H1 (cell line): ENCODE results near the gene TEAD1. TPM values are rescaled to one million over a fixed set of nuclear protein-coding genes. Genes with fewer than 3 reads are reported as not detected.

Experiments used
- CTCF ChIA-PET: fragments of 300-600 bp; sonication (Branson Sonifier 250); formaldehyde crosslinking; loops from one replicate; lab custom pipeline; 2021; ENCODE audit not compliant: partially characterized antibody; lab: Charles Lee
- POLR2A ChIA-PET: fragments of 300-600 bp; sonication (Branson Sonifier 250); formaldehyde crosslinking; loops from one replicate; lab custom pipeline; 2021; ENCODE audit warnings: inconsistent platforms; ENCODE audit not compliant: partially characterized antibody; lab: Charles Lee
- DNase-seq, 2 experiments: peaks; one replicate each; pipeline versions ENCODE4 v3.0.0 to v3.0.0-alpha.2; 2010 to 2022; ENCODE audit warnings: low spot score in 2 of 2, low read depth in 1 of 2, mixed read lengths in 1 of 2
- FAIRE-seq: peaks from 2 replicates; lab custom pipeline; 2011; peaks lifted over from hg19 to GRCh38; lab: Jason Lieb, UNC
- H2AFZ ChIP-seq: 2 replicates; pipeline ENCODE4 v1.8.1; 2012; ENCODE audit warnings: low read length, inconsistent platforms
- H2AK5ac ChIP-seq: 2 replicates; pipeline ENCODE4 v1.6.1; 2013; ENCODE audit warnings: low read depth, low read length
- H2BK120ac ChIP-seq: replicated peaks from 2 replicates; pipeline ENCODE3; 2013; ENCODE audit warnings: low read depth, low read length, inconsistent platforms
- H2BK12ac ChIP-seq: 2 replicates; pipeline ENCODE4 v1.6.1; 2013; ENCODE audit warnings: low read depth, low read length
- H2BK15ac ChIP-seq: 2 replicates; pipeline ENCODE4 v1.6.1; 2013; ENCODE audit warnings: low read length
- H2BK20ac ChIP-seq: 2 replicates; pipeline ENCODE4 v1.6.1; 2013; ENCODE audit warnings: low read length
- H2BK5ac ChIP-seq: 2 replicates; pipeline ENCODE4 v1.6.1; 2013; ENCODE audit warnings: low read depth, low read length
- H3K14ac ChIP-seq: 2 replicates; pipeline ENCODE4 v1.6.1; 2013; ENCODE audit warnings: inconsistent platforms; ENCODE audit not compliant: insufficient read length
- H3K18ac ChIP-seq: 2 replicates; pipeline ENCODE4 v1.6.1; 2013; ENCODE audit warnings: low read length; ENCODE audit errors: extremely low read depth
- H3K23ac ChIP-seq: 2 replicates; pipeline ENCODE4 v1.6.1; 2013; ENCODE audit warnings: inconsistent platforms; ENCODE audit not compliant: insufficient read length
- H3K23me2 ChIP-seq: 2 replicates; pipeline ENCODE4 v1.6.1; 2013; ENCODE audit warnings: low read depth, low read length
- H3K27ac ChIP-seq: 2 replicates; pipeline ENCODE4 v1.6.1; 2011; ENCODE audit warnings: low read depth, low read length, inconsistent platforms
- H3K27me3 ChIP-seq, 4 experiments: replicated peaks in 1 of 4; 1 replicate in 1 of 4; 2 replicates in 3 of 4; pipeline versions ENCODE4 v1.6.1 to v1.8.1; 2011 to 2013; ENCODE audit warnings: low read length in 3 of 4, mild to moderate bottlenecking in 3 of 4, inconsistent platforms in 2 of 4, mixed read lengths in 2 of 4, moderate library complexity in 1 of 4; ENCODE audit not compliant: control insufficient read depth in 3 of 4, insufficient read depth in 3 of 4; ENCODE audit errors: extremely low read depth in 1 of 4
- H3K36me3 ChIP-seq, 4 experiments: 2 replicates each; pipeline versions ENCODE4 v1.6.1 to v1.8.1; 2011 to 2013; ENCODE audit warnings: mild to moderate bottlenecking in 4 of 4, low read length in 3 of 4, moderate library complexity in 2 of 4, control low read depth in 1 of 4, inconsistent platforms in 1 of 4; ENCODE audit not compliant: insufficient read depth in 4 of 4, control insufficient read depth in 2 of 4
- H3K4ac ChIP-seq: replicated peaks from 2 replicates; pipeline ENCODE3; 2013; ENCODE audit warnings: low read length, low read depth, mixed read lengths, inconsistent platforms; ENCODE audit not compliant: insufficient read length
- H3K4me1 ChIP-seq, 4 experiments: replicated peaks in 1 of 4; 1 replicate in 1 of 4; 2 replicates in 3 of 4; pipeline versions ENCODE4 v1.6.1 to v1.8.1; 2011 to 2013; ENCODE audit warnings: low read length in 3 of 4, inconsistent platforms in 2 of 4, mixed read lengths in 1 of 4; ENCODE audit not compliant: insufficient read depth in 4 of 4, control insufficient read depth in 3 of 4
- H3K4me2 ChIP-seq, 2 experiments: 2 replicates each; pipeline versions ENCODE4 v1.6.1 to v1.8.1; 2011 to 2013; ENCODE audit warnings: low read depth in 2 of 2, low read length in 2 of 2, control low read depth in 1 of 2, inconsistent platforms in 1 of 2, mild to moderate bottlenecking in 1 of 2; ENCODE audit not compliant: insufficient read depth in 1 of 2
- H3K4me3 ChIP-seq, 4 experiments: fragments of 200-600, 300-600 bp in 1 of 4; sonication (generic), shearing (Covaris generic), sonication (Bioruptor Twin) in 1 of 4; 2 replicates each; pipeline versions ENCODE4 v1.5.1 to v1.8.1; 2011 to 2016; ENCODE audit warnings: low read length in 4 of 4, low read depth in 3 of 4, control low read depth in 2 of 4, inconsistent platforms in 2 of 4, mild to moderate bottlenecking in 2 of 4, mixed read lengths in 1 of 4, moderate library complexity in 1 of 4; ENCODE audit not compliant: insufficient read depth in 2 of 4; ENCODE audit errors: extremely low read depth in 1 of 4
- H3K56ac ChIP-seq: replicated peaks from 2 replicates; pipeline ENCODE3; 2013; ENCODE audit warnings: low read depth, mild to moderate bottlenecking, mixed read lengths, low read length, inconsistent platforms; ENCODE audit not compliant: insufficient read length
- H3K79me1 ChIP-seq: 2 replicates; pipeline ENCODE4 v1.6.1; 2013; ENCODE audit warnings: low read depth, low read length, control low read depth
- H3K79me2 ChIP-seq, 2 experiments: 2 replicates each; pipeline versions ENCODE4 v1.6.1 to v1.8.1; 2012 to 2013; ENCODE audit warnings: low read length in 2 of 2, mild to moderate bottlenecking in 2 of 2, inconsistent platforms in 1 of 2; ENCODE audit not compliant: insufficient read depth in 2 of 2, control insufficient read depth in 1 of 2
- H3K9ac ChIP-seq, 4 experiments: replicated peaks in 1 of 4; 1 replicate in 1 of 4; 2 replicates in 3 of 4; pipeline versions ENCODE4 v1.6.1 to v1.8.1; 2011 to 2013; ENCODE audit warnings: low read depth in 3 of 4, low read length in 3 of 4, control low read depth in 2 of 4, mild to moderate bottlenecking in 2 of 4, moderate library complexity in 2 of 4, inconsistent platforms in 1 of 4; ENCODE audit errors: extremely low read depth in 1 of 4
- H3K9me3 ChIP-seq, 2 experiments: 2 replicates each; pipeline versions ENCODE4 v1.6.1 to v1.8.1; 2012 to 2013; ENCODE audit warnings: mild to moderate bottlenecking in 2 of 2, moderate library complexity in 2 of 2, control low read depth in 1 of 2, inconsistent platforms in 1 of 2, low read depth in 1 of 2, low read length in 1 of 2, mixed read lengths in 1 of 2; ENCODE audit not compliant: insufficient read depth in 2 of 2
- H4K20me1 ChIP-seq, 2 experiments: replicated peaks in 1 of 2; 2 replicates each; pipeline versions ENCODE3 to v1.8.1; 2011 to 2013; ENCODE audit warnings: inconsistent platforms in 2 of 2, low read length in 2 of 2, mild to moderate bottlenecking in 1 of 2; ENCODE audit not compliant: insufficient read depth in 2 of 2, control insufficient read depth in 1 of 2
- H4K5ac ChIP-seq: 2 replicates; pipeline ENCODE4 v1.6.1; 2013; ENCODE audit warnings: low read length, low read depth, mixed read lengths, inconsistent platforms; ENCODE audit not compliant: insufficient read length
- H4K8ac ChIP-seq: 2 replicates; pipeline ENCODE4 v1.8.0; 2013; ENCODE audit warnings: mild to moderate bottlenecking, moderate library complexity, low read length, inconsistent platforms; ENCODE audit not compliant: insufficient read depth; ENCODE audit errors: extremely low read depth
- H4K91ac ChIP-seq: replicated peaks from 2 replicates; pipeline ENCODE3; 2013; ENCODE audit warnings: low read length, mixed read lengths, inconsistent platforms; ENCODE audit not compliant: insufficient read length
- BCL11A ChIP-seq, 2 experiments: IDR thresholded peaks; one replicate each; pipeline ENCODE4 v1.6.1; 2011; ENCODE audit warnings: low read depth in 2 of 2, low read length in 2 of 2, mild to moderate bottlenecking in 2 of 2
- EZH2 ChIP-seq: fragments of 200-600 bp; sonication (generic); IDR thresholded peaks from 2 replicates; pipeline ENCODE4 v1.7.1; 2012; ENCODE audit warnings: low read depth, mild to moderate bottlenecking, moderate library complexity, low read length, inconsistent platforms; ENCODE audit not compliant: severe bottlenecking
- HDAC6 ChIP-seq: IDR thresholded peaks from one replicate; pipeline ENCODE4 v1.7.1; 2012; ENCODE audit warnings: low read depth, mild to moderate bottlenecking, inconsistent platforms, low read length, moderate library complexity
- MAX ChIP-seq: IDR thresholded peaks from 2 replicates; pipeline ENCODE4 v1.6.1; 2012; ENCODE audit warnings: inconsistent platforms
- POLR2AphosphoS5 ChIP-seq: IDR thresholded peaks from 2 replicates; pipeline ENCODE4 v1.6.1; 2011; ENCODE audit warnings: low read depth, low read length
- RAD21 ChIP-seq, 2 experiments: IDR thresholded peaks in 1 of 2; conservative IDR thresholded peaks in 1 of 2; 2 replicates each; pipeline ENCODE4 v1.6.1; 2011; ENCODE audit warnings: low read depth in 2 of 2, low read length in 2 of 2, improper control_type of control experiment in 1 of 2, inconsistent platforms in 1 of 2, mild to moderate bottlenecking in 1 of 2, moderate library complexity in 1 of 2
- RFX5 ChIP-seq: IDR thresholded peaks from 2 replicates; pipeline ENCODE4 v1.6.1; 2011; ENCODE audit warnings: low read depth, low read length, improper control_type of control experiment, borderline replicate concordance
- SAP30 ChIP-seq: fragments of 300-600 bp; sonication (generic); IDR thresholded peaks from 2 replicates; pipeline ENCODE4 v1.7.1; 2012; ENCODE audit warnings: low read length, moderate library complexity, mild to moderate bottlenecking, inconsistent platforms; ENCODE audit not compliant: insufficient read depth, insufficient replicate concordance
- TBP ChIP-seq: IDR thresholded peaks from 2 replicates; pipeline ENCODE4 v1.6.1; 2011; ENCODE audit warnings: low read depth, low read length, improper control_type of control experiment
- TEAD4 ChIP-seq: IDR thresholded peaks from 2 replicates; pipeline ENCODE4 v1.6.1; 2012; ENCODE audit warnings: low read depth, low read length, inconsistent platforms, mixed read lengths
- WGBS, 2 experiments: shearing (Covaris generic) in 1 of 2; methylation state at CpG; one replicate each; pipeline versions ENCODE4 v1.1.6 to v1.1.7; 2013 to 2015; ENCODE audit warnings: low lambda C conversion rate in 2 of 2, mixed read lengths in 2 of 2, inconsistent platforms in 1 of 2, low coverage in 1 of 2, missing lambda C conversion rate in 1 of 2; ENCODE audit not compliant: insufficient replicate concordance in 2 of 2, insufficient coverage in 1 of 2, insufficient read length in 1 of 2; ENCODE audit errors: extremely low coverage in 1 of 2, missing lambda C conversion rate in 1 of 2; 5-methylcytosine and 5-hydroxymethylcytosine counted together
- polyA plus RNA-seq, 7 experiments: library from polyadenylated mRNA; depleted of rRNA in 3 of 7; stranded (reverse) in 5 of 7; unstranded in 2 of 7; fragments of >200 nt in 5 of 7; fragments of 200-250 nt in 2 of 7; gene quantifications; 1 replicate in 5 of 7; 2 replicates in 1 of 7; 4 replicates in 1 of 7; pipeline versions ENCODE4 v1.2.1 to v1.2.3, GENCODE V29; 2011 to 2013; ENCODE audit warnings: missing spikeins in 2 of 7, mixed read lengths in 2 of 7
- total RNA-seq: library from RNA; stranded (reverse); fragmentation: NEBNext Ultra II Directional; extraction: Animal tissue kit (Norgen Biotek cat#: 25700); gene quantifications from 2 replicates; pipeline ENCODE4 v1.2.1, GENCODE V29; 2021

TEAD1 gene
- total and polyA plus RNA-seq, 2 of the 8 experiments (the other 6 are each of a cell fraction or from before 2014, with no cell fraction given), result 15.6 to 67.4 TPM

DNA sequence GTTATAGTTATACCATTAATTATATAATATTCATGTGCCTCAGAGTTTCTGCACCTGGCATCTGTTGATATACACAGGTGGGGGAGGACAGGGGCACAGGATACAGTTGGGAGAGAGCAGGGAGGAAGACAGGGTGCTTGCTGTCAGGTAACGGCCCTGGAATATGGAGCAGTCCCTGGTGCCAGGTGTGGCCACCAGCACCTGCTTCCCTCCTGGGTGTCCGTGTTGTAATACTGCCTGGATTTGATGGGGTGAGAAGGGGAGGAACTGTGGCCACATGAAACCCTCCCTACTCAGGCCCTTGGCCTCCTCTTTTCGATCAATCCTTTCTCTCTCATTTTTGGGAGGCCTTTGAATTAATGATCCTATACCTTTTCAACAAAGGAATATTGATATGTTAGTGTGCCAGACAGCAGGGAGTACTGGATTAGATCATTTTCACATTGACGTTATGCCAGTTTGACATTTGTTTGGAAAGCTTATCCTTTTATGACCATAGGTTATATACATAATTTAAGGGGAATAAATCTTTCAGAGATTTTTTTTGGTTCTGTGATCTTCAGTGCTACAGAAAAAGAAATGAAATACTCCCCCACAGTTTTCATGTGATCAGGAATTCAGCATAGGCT lies 88.6 kb downstream of the TEAD1 start:
- no peak for DNase-seq
- Histone ChIP-seq H2BK5ac (no peak overlapping the region), H2BK12ac (no peak overlapping the region), H4K8ac (no peak overlapping the region), H4K20me1 (peaks cover 0 to 3% of the 10 kb centered on the region in 2 experiments), H3K36me3 (peaks cover 2 to 13% (median 7%) of the 10 kb centered on the region in 4 experiments; a peak in 2 of 8 replicates), H3K27me3 (no peaks in the 10 kb centered on the region), H3K4me3 (no peak overlapping the region), H2BK20ac (no peak overlapping the region), H3K4me2 (no peak overlapping the region), H3K79me2 (peaks cover 0 to 72% of the 10 kb centered on the region in 2 experiments; a peak in 3 of 4 replicates), H4K91ac (no peak overlapping the region), H2BK120ac (no peak overlapping the region), H4K5ac (no peak overlapping the region), H3K4ac (no peak overlapping the region), H2AK5ac (no peak overlapping the region), H3K4me1 (peaks cover 0 to 6% (median under 1%) of the 10 kb centered on the region in 4 experiments; a peak in 3 of 7 replicates), H3K9me3 (no peaks in the 10 kb centered on the region), H2BK15ac (no peak overlapping the region), H3K79me1 (no peaks in the 10 kb centered on the region; the same call in 1 of the 2 replicates), H3K18ac (no peak overlapping the region), H3K14ac (no peak overlapping the region), H3K23ac (no peak overlapping the region), H3K23me2 (no peaks in the 10 kb centered on the region), H2AFZ (no peak overlapping the region), H3K27ac (no peak overlapping the region), H3K9ac (no peak overlapping the region), H3K56ac (no peak overlapping the region)
- 88% methylated on average over 4 of the region's 4 CpGs; no CpG with 5 or more reads in 1 of the 2 experiments for WGBS, 2 experiments
- TF ChIP-seq EZH2, result no peak
- TF ChIP-seq HDAC6, result no peak
- TF ChIP-seq RAD21 (IDR thresholded peaks at IDR 0.05 in 1 of 2, conservative IDR thresholded peaks at IDR 0.05 in 1 of 2; ENCODE audit: low read depth in 2 of 2, low read length in 2 of 2), result no peak
- no peak for TF ChIP-seq SAP30
- no peak for TF ChIP-seq POLR2AphosphoS5
- no peak for TF ChIP-seq MAX
- no peak for TF ChIP-seq BCL11A (IDR thresholded peaks at IDR 0.05; ENCODE audit: low read depth in 2 of 2, low read length in 2 of 2)
- no peak for TF ChIP-seq TEAD4
- TF ChIP-seq RFX5, result no peak
- TF ChIP-seq TBP, result no peak
- ChIA-PET POLR2A (interaction anchor here (1.7 kb wide), 1 partner anchor 9 kb away, joined by 4 read pairs; no protein-coding TSS in a partner anchor), CTCF (interaction anchor here (1.7 to 2.0 kb wide), 2 partner anchors 8 to 9 kb away, joined by 4 to 6 read pairs; no protein-coding TSS in a partner anchor)
- no peak for FAIRE-seq
